ENCODE results near the gene TUB.
A peak's percentile ranks its signal among the peaks of the same experiment; 100 is the strongest.

TUB gene, protein sequence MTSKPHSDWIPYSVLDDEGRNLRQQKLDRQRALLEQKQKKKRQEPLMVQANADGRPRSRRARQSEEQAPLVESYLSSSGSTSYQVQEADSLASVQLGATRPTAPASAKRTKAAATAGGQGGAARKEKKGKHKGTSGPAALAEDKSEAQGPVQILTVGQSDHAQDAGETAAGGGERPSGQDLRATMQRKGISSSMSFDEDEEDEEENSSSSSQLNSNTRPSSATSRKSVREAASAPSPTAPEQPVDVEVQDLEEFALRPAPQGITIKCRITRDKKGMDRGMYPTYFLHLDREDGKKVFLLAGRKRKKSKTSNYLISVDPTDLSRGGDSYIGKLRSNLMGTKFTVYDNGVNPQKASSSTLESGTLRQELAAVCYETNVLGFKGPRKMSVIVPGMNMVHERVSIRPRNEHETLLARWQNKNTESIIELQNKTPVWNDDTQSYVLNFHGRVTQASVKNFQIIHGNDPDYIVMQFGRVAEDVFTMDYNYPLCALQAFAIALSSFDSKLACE

DNA sequence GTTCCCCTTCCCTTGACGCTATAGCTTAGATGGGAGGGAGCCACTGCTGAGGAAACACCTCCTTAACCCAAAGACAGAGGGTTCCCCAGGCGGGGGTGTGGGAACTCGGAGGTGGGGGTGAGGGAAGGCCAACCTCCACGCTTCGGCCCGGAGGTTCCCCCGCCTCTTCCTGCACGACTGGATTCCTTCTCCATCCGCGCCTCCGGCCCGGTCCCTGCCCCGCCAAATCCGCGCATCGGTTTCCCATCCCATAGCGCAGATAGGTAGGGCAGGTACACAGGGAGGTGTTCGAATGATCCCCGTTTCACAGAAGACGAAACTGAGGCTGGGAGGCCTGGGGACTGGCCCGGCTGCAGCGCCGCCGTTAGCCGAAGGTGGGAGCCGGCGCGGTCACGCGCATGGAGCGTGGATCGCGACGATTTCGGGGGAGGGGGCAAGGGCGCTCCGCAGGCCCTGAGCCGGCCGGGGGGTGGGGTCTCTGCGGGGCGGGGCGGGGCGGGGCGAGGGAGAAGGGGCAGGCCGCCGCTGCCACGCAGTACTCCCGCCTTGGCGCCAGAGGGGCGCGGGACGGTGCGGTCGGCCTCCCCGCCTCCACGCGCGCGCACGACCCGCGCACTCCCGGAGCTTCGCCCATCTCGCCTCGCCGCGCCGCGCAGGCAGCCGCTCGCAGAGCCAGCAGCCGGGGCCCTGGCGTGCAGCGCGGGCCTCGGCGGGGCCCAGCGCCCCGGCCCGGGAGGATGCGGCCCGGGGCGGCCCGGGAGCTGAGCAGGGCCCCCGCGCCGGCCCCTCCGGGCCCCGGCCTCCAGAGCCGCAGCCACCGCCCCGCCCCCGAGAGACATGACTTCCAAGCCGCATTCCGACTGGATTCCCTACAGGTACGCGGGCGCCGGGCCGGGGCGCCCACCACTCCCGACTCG is at the start of gene TUB:
Gene TUB (plus strand): TSS at position 538 of the 917 bp plus-strand sequence. CDS start 300 bp downstream, at position 838.
- DNase-seq (ENCODE audit: low spot score): no peak

- no peak for DNase-seq (ENCODE audit: low spot score)
Measured at GRCh38 chr11:8031248-8032115, 49.5 kb upstream of the TUB start.

GRCh38 chr11:8032122-8032521 is 48.9 kb upstream of the TUB start:
- DNase-seq (ENCODE audit: low spot score): no peak

DNA sequence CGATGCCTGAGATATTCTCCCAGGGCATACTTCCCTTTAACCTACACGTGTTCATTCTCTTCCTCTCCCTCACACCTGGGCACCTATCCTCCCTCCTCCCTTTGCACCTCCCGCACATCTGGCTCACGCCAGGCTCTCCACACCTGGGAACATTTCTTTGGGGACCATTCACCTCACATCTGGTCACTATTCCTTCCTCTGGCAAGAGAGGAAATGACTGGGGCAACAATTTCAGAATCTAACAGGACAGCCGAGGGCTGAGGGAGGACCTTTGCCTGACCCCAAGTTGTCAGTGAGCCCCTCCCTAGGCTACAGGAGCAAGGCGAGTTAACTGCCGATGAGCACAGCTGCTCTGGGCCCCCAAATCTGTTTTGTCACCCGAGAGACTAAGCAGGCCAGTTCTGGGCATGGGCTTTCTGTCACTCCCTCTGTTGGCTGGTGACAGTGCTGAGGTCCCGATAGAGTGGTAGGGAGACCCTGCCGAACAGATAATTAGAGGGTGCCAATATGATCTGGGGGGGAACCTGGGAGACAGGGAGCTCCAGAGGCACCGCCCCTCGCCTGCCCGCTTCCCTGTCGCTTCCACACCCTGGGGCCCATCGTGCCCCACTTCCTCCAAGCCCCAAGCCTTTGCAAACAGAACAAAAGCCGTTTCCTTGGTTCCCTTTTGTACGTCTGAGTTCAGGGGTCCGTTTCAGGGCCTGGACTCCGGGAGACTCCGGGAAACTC is 48.3 kb upstream of the TUB start:
- no peak for DNase-seq (ENCODE audit: low spot score)

DNA sequence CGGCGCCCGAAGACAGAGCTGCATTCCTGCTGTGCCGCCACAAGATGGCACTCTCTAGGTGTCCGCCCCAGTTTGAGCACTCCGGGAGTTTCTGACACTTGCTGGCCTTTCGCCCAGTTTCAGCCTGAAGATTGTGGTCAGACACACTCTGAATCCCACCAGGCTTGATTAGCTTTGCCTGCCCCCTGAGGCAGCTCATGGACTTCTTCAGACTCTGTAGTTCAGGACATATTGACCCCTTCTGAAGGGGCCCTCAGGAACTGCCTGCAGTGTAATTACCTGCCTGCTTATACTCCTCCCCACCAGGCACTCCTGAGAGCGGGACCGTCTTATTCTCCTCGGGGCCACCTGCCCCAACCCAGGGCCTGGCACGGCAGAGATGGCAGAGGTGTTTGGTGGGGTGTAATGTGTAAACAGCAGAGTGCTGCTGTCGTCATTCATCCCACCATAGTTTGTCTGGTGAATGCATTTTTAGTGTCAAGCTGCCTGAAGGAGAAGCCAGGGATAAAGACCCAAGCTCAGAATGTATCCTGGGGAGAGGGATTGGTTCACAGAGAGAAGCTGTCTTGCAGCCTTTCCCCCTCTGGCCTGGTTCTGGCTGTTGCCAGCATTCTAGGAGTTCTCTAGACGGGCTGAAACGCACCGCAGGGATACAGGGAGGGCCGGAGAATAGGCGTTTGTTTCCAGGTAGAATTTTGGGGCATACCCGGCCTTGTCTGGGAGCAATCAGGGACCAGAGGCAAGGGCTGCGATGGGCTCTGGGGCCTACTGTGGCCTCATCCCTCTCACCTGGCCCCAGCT is 47.5 kb upstream of the TUB start:
- peak; percentile 68 for DNase-seq (ENCODE audit: low spot score)

DNA sequence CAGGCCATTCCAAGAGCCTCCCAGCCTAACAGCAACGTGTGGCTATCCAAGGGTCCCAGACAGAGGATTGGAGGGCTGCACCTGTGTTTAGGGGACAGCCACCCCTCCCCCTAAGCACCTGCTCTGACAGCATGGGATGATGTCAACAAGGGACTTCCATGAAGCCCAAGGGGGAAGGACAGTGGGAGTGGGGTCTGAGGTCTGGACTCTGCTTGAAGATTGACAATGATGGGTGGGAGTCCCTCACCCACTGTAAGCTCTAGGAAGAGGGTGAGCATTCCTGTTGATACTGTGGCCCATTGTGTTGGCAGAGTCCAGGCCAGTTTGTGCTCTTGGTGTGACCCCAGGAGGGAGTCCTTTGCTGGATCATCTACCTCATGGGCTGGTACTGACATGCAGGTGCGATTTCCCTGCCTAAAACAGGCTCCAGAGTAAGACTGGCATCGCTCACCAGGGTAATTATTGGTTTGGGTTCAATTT is 46.9 kb upstream of the TUB start:
- no peak for DNase-seq (ENCODE audit: low spot score)

GRCh38 chr11:8034604-8035190 is 46.3 kb upstream of the TUB start:
- no peak for DNase-seq (ENCODE audit: low spot score)

GRCh38 chr11:8035200-8035855 is 45.7 kb upstream of the TUB start:
- DNase-seq (ENCODE audit: low spot score): no peak

GRCh38 chr11:8036002-8036802 is 44.8 kb upstream of the TUB start:
- no peak for DNase-seq (ENCODE audit: low spot score)

DNA sequence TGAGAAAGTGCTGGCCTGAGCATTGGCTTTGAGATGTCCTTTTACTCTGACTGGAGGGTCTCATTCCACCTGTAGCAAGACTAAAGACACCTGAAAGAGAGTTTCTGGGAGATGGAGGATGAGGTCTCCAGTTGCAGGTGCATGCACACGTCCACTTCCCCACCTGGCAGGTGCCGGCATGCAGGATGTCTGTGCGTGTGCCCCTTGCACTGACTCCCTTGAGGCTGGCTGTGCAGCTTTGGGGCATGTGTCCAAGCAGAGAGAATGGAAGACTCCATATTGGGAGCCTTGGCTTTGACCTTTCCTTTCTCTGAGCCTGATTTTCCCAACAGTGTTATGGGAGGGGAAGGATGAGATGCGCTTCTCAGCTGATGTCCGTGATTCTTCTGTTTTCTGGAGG is 44.0 kb upstream of the TUB start:
- no peak for DNase-seq (ENCODE audit: low spot score)

DNA sequence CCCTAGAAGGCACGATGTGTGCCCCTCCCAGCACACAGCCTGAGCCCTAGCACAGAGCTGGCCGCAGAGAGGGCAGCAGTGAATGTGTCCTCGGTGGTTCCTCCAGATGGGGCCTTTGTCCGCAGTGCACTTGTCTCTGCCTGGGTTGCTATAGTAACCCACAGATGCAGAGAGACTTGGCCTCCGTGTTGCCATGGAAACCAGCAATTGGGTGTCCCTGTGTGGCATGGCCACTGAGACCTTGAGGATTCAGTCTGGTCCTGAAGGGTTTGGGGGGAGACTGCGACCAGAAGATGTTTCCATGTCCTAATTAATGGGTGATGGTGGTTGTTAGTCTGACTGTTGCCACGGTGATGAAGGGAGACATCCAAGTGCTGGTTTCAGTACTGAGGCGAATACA is 42.6 kb upstream of the TUB start:
- DNase-seq (ENCODE audit: low spot score): no peak

DNA sequence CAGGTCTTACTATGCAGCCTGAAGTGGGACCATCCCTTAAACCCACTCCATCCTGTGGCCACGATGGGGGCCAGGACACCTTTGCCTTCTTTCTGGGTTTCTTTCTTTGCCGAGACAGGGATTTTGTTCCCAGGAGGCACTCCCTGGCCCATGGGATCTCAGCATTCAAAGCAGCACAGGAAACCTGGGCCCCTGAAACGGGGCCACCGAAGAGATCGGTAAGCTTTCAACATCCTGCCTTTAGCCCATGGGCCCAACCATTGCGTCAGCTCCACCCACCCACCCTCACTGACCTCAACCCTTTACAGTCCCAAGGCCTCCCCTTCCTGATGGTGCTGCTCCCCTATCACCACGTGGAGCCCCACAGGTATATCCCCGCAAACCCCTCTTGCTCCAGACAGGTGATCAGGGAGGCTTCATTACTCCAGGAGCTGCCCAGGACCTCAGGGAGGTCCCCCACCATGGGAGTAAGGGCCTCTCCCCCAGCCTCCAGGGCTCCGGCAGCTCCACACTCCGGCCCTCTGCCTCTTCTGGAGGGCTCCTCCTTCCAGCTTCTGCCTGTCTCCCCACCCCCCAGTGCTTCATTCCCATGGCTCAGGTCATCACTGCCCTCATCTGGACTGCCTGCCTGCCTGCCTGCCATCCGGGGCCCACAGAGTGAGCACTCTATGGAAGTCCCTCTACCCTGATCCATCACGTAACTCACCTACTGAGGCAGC is 42.0 kb upstream of the TUB start:
- no peak for DNase-seq (ENCODE audit: low spot score)

DNA sequence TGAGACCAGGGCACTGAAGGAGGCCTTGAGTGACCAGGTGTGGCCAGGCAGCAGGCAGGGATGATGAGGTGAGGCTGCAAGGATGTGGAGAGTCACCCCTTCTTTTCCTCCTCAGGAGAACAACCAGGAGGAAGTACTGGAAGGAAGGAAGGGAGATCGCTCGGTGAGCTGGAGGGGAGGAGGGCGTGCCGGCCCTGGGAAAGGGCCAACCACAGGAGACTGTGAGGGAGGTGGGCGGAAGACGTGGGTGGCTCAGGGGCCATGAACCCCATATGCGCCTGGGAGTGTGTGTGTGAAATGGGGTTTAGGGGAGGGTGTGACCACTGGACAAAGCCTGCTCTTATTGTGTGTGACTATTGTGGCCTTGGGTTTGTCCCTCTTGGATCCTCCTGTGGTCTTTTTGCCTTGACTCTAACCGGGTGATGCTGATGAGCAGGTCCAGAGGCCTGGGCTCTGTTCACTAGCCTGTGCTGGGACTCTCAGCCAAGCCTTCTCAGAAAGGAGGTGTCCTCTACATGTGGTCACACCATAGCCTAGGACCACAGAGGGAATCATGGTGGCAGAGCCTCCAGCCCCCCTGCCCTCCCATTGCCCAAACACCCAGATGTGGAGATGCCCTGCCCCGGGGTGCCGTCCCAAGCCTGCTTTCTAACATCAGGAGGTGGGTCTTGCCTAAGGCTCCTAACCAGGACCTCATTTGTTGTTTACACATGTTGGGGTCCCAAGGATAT is 41.3 kb upstream of the TUB start:
- no peak for DNase-seq (ENCODE audit: low spot score)

DNA sequence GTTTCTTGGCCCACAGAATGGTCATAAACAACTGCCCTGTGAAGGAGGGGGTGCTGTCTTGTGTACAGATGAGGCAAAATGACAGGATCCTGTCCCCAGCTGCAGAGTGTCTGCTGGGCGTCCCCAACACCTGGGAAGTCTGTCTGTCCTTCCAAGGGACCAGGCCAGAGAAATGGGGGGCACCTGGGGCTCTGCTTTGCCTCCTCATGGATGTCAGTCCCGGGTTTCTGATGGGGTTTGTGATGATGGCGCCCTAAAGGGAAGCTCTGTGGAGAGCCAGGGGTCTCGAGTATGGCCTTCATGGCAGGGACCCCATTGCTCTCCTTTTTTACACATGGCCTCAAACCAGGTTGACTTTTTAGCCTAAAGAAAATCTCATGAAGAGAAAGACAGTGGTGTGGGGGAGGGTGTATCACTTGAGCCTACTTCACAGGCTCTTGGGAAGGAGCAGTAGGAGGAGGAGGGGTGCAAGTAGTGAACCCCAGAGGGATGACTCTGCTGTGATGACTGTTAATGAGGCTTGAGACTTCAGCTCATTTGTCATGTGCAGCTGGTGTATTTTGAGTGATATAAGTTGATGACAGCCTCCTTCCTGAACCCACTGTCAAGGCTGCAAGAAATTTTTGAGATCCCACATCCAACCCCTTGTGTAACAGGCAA is 40.6 kb upstream of the TUB start:
- DNase-seq (ENCODE audit: low spot score): no peak

- DNase-seq (ENCODE audit: low spot score): no peak
Measured at GRCh38 chr11:8040921-8041285, 40.1 kb upstream of the TUB start.

DNA sequence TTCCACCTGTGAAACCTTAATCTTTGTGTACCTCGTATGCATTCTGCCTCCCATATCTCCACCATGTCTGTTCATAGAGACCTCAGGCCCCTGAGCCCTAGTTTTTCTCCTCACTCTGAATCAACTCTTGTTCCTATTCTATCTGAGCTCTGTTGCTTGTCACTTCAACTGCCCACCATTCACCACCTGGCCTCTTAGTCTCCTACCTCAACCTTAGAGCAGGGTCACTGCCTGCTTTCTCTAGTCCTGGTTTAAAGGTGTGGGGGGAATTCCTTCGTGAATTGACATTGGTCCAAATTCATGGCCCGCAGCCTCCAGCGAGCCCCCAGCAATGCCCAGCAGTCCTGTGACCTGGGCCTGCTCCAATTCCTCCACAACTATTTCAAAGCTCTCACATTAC is 39.4 kb upstream of the TUB start:
- DNase-seq (ENCODE audit: low spot score): no peak

DNA sequence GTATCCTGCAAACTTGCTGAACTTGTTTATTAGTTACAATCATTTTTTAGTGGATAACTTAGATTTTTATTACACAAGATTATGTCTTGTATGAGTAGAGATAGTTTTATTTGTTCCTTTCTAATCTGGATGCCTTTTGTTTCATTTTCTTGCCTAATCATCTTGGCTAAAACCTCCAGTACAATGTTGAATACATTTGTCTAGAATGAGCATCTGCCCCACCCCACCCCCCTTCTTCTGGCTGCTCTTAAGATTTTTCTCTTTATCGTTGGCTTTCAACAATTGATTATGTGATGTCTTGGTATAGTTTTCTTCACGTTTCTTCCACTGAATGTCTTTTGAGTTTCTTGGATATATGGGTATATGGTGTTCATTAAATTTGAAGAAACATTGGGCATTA is 37.3 kb upstream of the TUB start:
- DNase-seq (ENCODE audit: low spot score): no peak

Measured in RKO (cell line).